HG02938 (cell line): ENCODE data around the gene MYEOV.

ENCODE experiments used
- ATAC-seq: cut with Tn5 transposase; IDR thresholded peaks from one replicate; pipeline ENCODE4 v1.9.1; 2021; ENCODE audit warnings: mild to moderate bottlenecking, moderate library complexity; ENCODE audit not compliant: unreplicated experiment

Gene MYEOV

GRCh38 chr11:69335007-69335780 is 41.2 kb downstream of the MYEOV start:
- ATAC-seq: no peak

GRCh38 chr11:69335781-69336405 is 41.9 kb downstream of the MYEOV start:
- no peak for ATAC-seq

GRCh38 chr11:69337211-69337721 is 43.3 kb downstream of the MYEOV start:
- peak; percentile 75 for ATAC-seq

- ATAC-seq: no peak
Observed at GRCh38 chr11:69339041-69339733, 45.2 kb downstream of the MYEOV start.

- ATAC-seq: no peak
Observed at GRCh38 chr11:69339983-69340565, 46.1 kb downstream of the MYEOV start.

GRCh38 chr11:69342588-69343330 is 48.8 kb downstream of the MYEOV start:
- no peak for ATAC-seq

GRCh38 chr11:69343401-69344321 is 49.7 kb downstream of the MYEOV start:
- no peak for ATAC-seq

- no peak for ATAC-seq
Observed at GRCh38 chr11:69344570-69345145, 50.7 kb downstream of the MYEOV start.
